ENCODE data around the gene PDYN.

GRCh38 chr20:1993986-1994385 lies at the start of gene PDYN:
- TF ChIP-seq, protein P1, sequence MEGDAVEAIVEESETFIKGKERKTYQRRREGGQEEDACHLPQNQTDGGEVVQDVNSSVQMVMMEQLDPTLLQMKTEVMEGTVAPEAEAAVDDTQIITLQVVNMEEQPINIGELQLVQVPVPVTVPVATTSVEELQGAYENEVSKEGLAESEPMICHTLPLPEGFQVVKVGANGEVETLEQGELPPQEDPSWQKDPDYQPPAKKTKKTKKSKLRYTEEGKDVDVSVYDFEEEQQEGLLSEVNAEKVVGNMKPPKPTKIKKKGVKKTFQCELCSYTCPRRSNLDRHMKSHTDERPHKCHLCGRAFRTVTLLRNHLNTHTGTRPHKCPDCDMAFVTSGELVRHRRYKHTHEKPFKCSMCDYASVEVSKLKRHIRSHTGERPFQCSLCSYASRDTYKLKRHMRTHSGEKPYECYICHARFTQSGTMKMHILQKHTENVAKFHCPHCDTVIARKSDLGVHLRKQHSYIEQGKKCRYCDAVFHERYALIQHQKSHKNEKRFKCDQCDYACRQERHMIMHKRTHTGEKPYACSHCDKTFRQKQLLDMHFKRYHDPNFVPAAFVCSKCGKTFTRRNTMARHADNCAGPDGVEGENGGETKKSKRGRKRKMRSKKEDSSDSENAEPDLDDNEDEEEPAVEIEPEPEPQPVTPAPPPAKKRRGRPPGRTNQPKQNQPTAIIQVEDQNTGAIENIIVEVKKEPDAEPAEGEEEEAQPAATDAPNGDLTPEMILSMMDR (IDR thresholded peaks at IDR 0.05): no peak
- no peak for TF ChIP-seq EZH2 (IDR thresholded peaks at IDR 0.05)
- no peak for TF ChIP-seq EZH2phosphoT487 (IDR thresholded peaks at IDR 0.05)
